Gastrocnemius medialis (tissue), 4 donors: ENCODE results near the gene CFAP65. TPM values are rescaled to one million over a fixed set of nuclear protein-coding genes. Genes with fewer than 3 reads are reported as not detected.

Source experiments
- ATAC-seq, 2 donors: fragments of 150-250 bp; one replicate each; pipeline ENCODE4 v1.9.1; 2016
- DNase-seq, 2 donors: peaks; one replicate each; pipeline ENCODE4 v3.0.0-alpha.2; 2019
- H3K27ac ChIP-seq, 4 donors: fragments of 200-600 bp; sonication (generic); 1 replicate in 1 of 4; 2 replicates in 3 of 4; pipeline ENCODE4 v1.5.1; 2016 to 2018; ENCODE audit warnings: mild to moderate bottlenecking in 2 of 4, moderate library complexity in 1 of 4
- H3K27me3 ChIP-seq, 3 donors: fragments of 200-600 bp; sonication (generic) in 2 of 3; 1 replicate in 1 of 3; 2 replicates in 2 of 3; pipeline versions ENCODE4 v1.5.1 to v1.6.0; 2016 to 2019; ENCODE audit warnings: mild to moderate bottlenecking in 1 of 3, moderate library complexity in 1 of 3
- H3K36me3 ChIP-seq, 2 donors: fragments of 200-600 bp; sonication (generic) in 1 of 2; one replicate each; pipeline ENCODE4 v1.5.1; 2017 to 2018
- H3K4me1 ChIP-seq, 2 donors: fragments of 200-600 bp; sonication (generic) in 1 of 2; one replicate each; pipeline ENCODE4 v1.5.1; 2016 to 2017; ENCODE audit warnings: mild to moderate bottlenecking in 2 of 2
- H3K4me3 ChIP-seq, 4 donors: fragments of 200-600 bp; sonication (generic) in 3 of 4; 1 replicate in 1 of 4; 2 replicates in 3 of 4; pipeline ENCODE4 v1.5.1; 2016 to 2019; ENCODE audit warnings: mild to moderate bottlenecking in 2 of 4
- H3K9me3 ChIP-seq, 3 donors: fragments of 200-600 bp; sonication (generic) in 2 of 3; 1 replicate in 1 of 3; 2 replicates in 2 of 3; pipeline ENCODE4 v1.5.1; 2016 to 2019
- CTCF ChIP-seq, 5 experiments: fragments of 450-650 bp in 3 of 5; fragments of 200-600 bp in 2 of 5; sonication (generic) in 2 of 5; IDR thresholded peaks in 4 of 5; conservative IDR thresholded peaks in 1 of 5; 1 replicate in 4 of 5; 2 replicates in 1 of 5; pipeline ENCODE4 v1.5.1; 2016 to 2019; ENCODE audit warnings: antibody characterized with exemption in 5 of 5, mild to moderate bottlenecking in 3 of 5, moderate library complexity in 3 of 5
- POLR2A ChIP-seq, 2 donors: fragments of 450-650 bp; IDR thresholded peaks; one replicate each; pipeline ENCODE4 v1.6.1; 2017; ENCODE audit warnings: antibody characterized with exemption in 2 of 2, mild to moderate bottlenecking in 2 of 2, moderate library complexity in 2 of 2
- in situ Hi-C, 4 donors: fragments of 200-750 bp; cut with MboI; loops; one replicate each; pipeline versions ENCODE4 v1.15.0 to v1.8.0; 2017; ENCODE audit warnings: low sequenced_read_pairs in 4 of 4
- intact Hi-C: fragments of 100-400 bp; cut with DNase I; formaldehyde crosslinking; loops from one replicate; pipeline ENCODE4 v1.15.1; 2023; ENCODE audit warnings: low total_unique reads
- total RNA-seq, 4 donors: library from RNA; depleted of rRNA; stranded (reverse); fragments of >200 nt; gene quantifications; one replicate each; pipeline versions ENCODE4 v1.1.0 to v1.2.3, GENCODE V29; 2016

Gene CFAP65
- total RNA-seq, 4 donors from 2014 or later: 0.09 TPM; not detected in 3

- no peak for ATAC-seq
- Histone ChIP-seq H3K9me3 (no peaks in the 10 kb centered on the region), H3K27ac (no peak overlapping the region), H3K4me1 (peaks cover 10 to 18% of the 10 kb centered on the region in 2 donors), H3K27me3 (peaks cover 78 to 86% (median 80%) of the 10 kb centered on the region in 3 donors), H3K36me3 (no peaks in the 10 kb centered on the region), H3K4me3 (peak overlapping the region; percentile 46 to 65 (median 50))
- TF ChIP-seq POLR2A (IDR thresholded peaks at IDR 0.05): no peak
- no peak for TF ChIP-seq CTCF (IDR thresholded peaks at IDR 0.05 in 4 of 5, conservative IDR thresholded peaks at IDR 0.05 in 1 of 5)
- in situ Hi-C loops (no loop called here), intact Hi-C loops (loop anchor here (10.0 kb wide), 1 partner anchor 302 kb away; no protein-coding TSS in a partner anchor)
- DNase-seq: no peak
Measured at GRCh38 chr2:218992703-218993344, 48.5 kb downstream of the CFAP65 start.

- H3K27ac ChIP-seq: no peak overlapping the region
- no peaks in the 10 kb centered on the region for H3K36me3 ChIP-seq
- DNase-seq (no peak), ATAC-seq (no peak)
- peaks cover 85 to 92% (median 86%) of the 10 kb centered on the region in 3 donors for H3K27me3 ChIP-seq
- in situ Hi-C loops: no loop called here
- H3K4me1 ChIP-seq: peaks cover 10 to 18% of the 10 kb centered on the region in 2 donors
- no peak overlapping the region for H3K4me3 ChIP-seq
- H3K9me3 ChIP-seq: no peaks in the 10 kb centered on the region
- no peak for TF ChIP-seq CTCF (IDR thresholded peaks at IDR 0.05 in 4 of 5, conservative IDR thresholded peaks at IDR 0.05 in 1 of 5)
- no peak for TF ChIP-seq POLR2A (IDR thresholded peaks at IDR 0.05)
- intact Hi-C loops: loop anchor here (10.0 kb wide), 1 partner anchor 303 kb away; no protein-coding TSS in a partner anchor
Measured at GRCh38 chr2:218992196-218992595, 49.1 kb downstream of the CFAP65 start.

GRCh38 chr2:218991674-218992168, 49.6 kb downstream of the CFAP65 start:
- intact Hi-C loops: loop anchor here (10.0 kb wide), 1 partner anchor 303 kb away; no protein-coding TSS in a partner anchor
- H3K36me3 ChIP-seq: no peaks in the 10 kb centered on the region
- no peaks in the 10 kb centered on the region for H3K9me3 ChIP-seq
- in situ Hi-C loops: no loop called here
- H3K27me3 ChIP-seq: peaks cover 90 to 96% (median 91%) of the 10 kb centered on the region in 3 donors
- no peak for DNase-seq
- TF ChIP-seq POLR2A (IDR thresholded peaks at IDR 0.05): no peak
- TF ChIP-seq CTCF (IDR thresholded peaks at IDR 0.05 in 4 of 5, conservative IDR thresholded peaks at IDR 0.05 in 1 of 5): no peak
- H3K4me1 ChIP-seq: peaks cover 10 to 18% of the 10 kb centered on the region in 2 donors
- no peak overlapping the region for H3K4me3 ChIP-seq
- ATAC-seq: no peak
- H3K27ac ChIP-seq: no peak overlapping the region

- ATAC-seq (no peak), DNase-seq (no peak)
- Histone ChIP-seq H3K36me3 (no peaks in the 10 kb centered on the region), H3K4me3 (no peak overlapping the region), H3K9me3 (no peaks in the 10 kb centered on the region), H3K27me3 (peaks cover 97 to 99% (median 98%) of the 10 kb centered on the region in 3 donors), H3K4me1 (peaks cover 5 to 15% of the 10 kb centered on the region in 2 donors), H3K27ac (no peak overlapping the region)
- in situ Hi-C loops: no loop called here
- TF ChIP-seq CTCF (IDR thresholded peaks at IDR 0.05 in 4 of 5, conservative IDR thresholded peaks at IDR 0.05 in 1 of 5): no peak
- TF ChIP-seq POLR2A (IDR thresholded peaks at IDR 0.05): no peak
- intact Hi-C loops: loop anchor here (10.0 kb wide), 1 partner anchor 304 kb away; no protein-coding TSS in a partner anchor
Measured at GRCh38 chr2:218990612-218991011, 50.7 kb downstream of the CFAP65 start.
